Nephron (organoid): Measurements from ENCODE around the gene FGF11.

Experiments
- H3K27ac Mint-ChIP-seq, 3 experiments: 2 replicates each; pipeline ENCODE4 v1.8.0; 2020; ENCODE audit warnings: mixed read lengths in 3 of 3, mild to moderate bottlenecking in 2 of 3, moderate library complexity in 1 of 3
- H3K27me3 Mint-ChIP-seq: 2 replicates; pipeline ENCODE4 v1.8.0; 2021; ENCODE audit warnings: low read depth, mild to moderate bottlenecking, moderate library complexity, mixed read lengths
- H3K36me3 Mint-ChIP-seq: 2 replicates; pipeline ENCODE4 v1.8.0; 2020; ENCODE audit warnings: low read depth, mixed read lengths
- H3K4me1 Mint-ChIP-seq: 2 replicates; pipeline ENCODE4 v1.8.0; 2020; ENCODE audit warnings: mixed read lengths
- H3K4me3 Mint-ChIP-seq, 3 experiments: 2 replicates each; pipeline ENCODE4 v1.8.0; 2020; ENCODE audit warnings: mild to moderate bottlenecking in 3 of 3, mixed read lengths in 3 of 3, moderate library complexity in 2 of 3
- H3K9me3 Mint-ChIP-seq: 2 replicates; pipeline ENCODE4 v1.8.0; 2020; ENCODE audit warnings: mixed read lengths
- TF ChIP-seq, protein P1 (sequence below), 3 experiments: fragments of 200-600 bp; sonication (generic); IDR thresholded peaks; one replicate each; pipeline ENCODE4 v1.5.0; 2021; ENCODE audit warnings: antibody characterized with exemption in 3 of 3; ENCODE audit not compliant: unreplicated experiment in 3 of 3

The FGF11 gene

GRCh38 chr17:7459961-7460545 is 20.7 kb downstream of the FGF11 start:
- TF ChIP-seq, protein P1, sequence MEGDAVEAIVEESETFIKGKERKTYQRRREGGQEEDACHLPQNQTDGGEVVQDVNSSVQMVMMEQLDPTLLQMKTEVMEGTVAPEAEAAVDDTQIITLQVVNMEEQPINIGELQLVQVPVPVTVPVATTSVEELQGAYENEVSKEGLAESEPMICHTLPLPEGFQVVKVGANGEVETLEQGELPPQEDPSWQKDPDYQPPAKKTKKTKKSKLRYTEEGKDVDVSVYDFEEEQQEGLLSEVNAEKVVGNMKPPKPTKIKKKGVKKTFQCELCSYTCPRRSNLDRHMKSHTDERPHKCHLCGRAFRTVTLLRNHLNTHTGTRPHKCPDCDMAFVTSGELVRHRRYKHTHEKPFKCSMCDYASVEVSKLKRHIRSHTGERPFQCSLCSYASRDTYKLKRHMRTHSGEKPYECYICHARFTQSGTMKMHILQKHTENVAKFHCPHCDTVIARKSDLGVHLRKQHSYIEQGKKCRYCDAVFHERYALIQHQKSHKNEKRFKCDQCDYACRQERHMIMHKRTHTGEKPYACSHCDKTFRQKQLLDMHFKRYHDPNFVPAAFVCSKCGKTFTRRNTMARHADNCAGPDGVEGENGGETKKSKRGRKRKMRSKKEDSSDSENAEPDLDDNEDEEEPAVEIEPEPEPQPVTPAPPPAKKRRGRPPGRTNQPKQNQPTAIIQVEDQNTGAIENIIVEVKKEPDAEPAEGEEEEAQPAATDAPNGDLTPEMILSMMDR (IDR thresholded peaks at IDR 0.05; ENCODE audit: unreplicated experiment in 3 of 3): no peak
- Mint-ChIP-seq H3K9me3 (no peaks in the 10 kb centered on the region), H3K4me1 (peaks cover 11% of the 10 kb centered on the region), H3K27ac (peak overlapping the region in 1 of 3 experiments; percentile 29), H3K4me3 (peak overlapping the region; percentile 19 to 38 (median 34)), H3K27me3 (peaks cover 5% of the 10 kb centered on the region), H3K36me3 (peaks cover 28% of the 10 kb centered on the region)

DNA sequence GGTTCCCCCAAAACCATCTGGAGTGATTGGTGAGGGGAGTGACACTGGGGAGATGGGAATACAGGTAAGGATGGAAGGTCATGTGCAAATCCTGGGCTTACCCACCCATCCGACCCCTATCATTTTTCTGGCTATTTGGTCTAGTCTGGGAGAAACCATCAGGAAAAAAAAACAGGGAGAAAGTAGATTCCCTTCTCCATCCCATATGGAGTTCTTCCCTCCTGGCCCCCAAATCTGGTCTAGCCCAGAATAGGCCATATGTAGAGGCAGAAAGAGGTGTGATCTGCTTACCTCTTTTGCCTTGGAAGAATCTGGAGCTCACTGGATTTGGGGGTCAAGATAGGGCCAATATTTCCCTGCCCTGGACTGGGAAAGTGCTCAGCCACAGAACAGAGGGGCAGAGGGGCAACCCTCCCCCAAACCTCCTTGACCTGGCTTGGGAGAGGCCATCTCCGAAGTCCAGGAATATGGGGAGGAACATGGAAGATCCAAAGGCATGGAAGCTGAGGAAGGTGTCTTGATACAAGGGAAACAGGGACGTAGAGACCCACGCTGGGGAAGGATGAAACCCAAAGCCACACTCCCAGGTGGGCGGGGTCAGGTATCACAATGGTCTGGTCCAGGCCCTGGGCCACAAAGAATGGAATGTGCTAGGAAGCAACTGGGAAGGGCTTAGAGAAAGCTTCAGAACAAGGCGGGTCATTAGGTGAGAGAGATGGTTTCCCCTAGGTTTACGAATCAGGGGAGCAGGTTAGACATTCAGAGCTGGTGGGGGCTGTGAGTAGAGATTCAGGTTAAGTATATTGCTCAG is 21.7 kb downstream of the FGF11 start:
- Mint-ChIP-seq H3K9me3 (no peaks in the 10 kb centered on the region), H3K27me3 (peaks cover 5% of the 10 kb centered on the region), H3K4me3 (no peak overlapping the region), H3K4me1 (peaks cover 5% of the 10 kb centered on the region), H3K36me3 (peaks cover 26% of the 10 kb centered on the region), H3K27ac (peak overlapping the region in 1 of 3 experiments; percentile 66)
- TF ChIP-seq, protein P1 (IDR thresholded peaks at IDR 0.05; ENCODE audit: unreplicated experiment in 3 of 3): no peak

GRCh38 chr17:7462474-7463371 is 23.4 kb downstream of the FGF11 start:
- Mint-ChIP-seq H3K9me3 (no peaks in the 10 kb centered on the region), H3K4me3 (no peak overlapping the region), H3K36me3 (peaks cover 35% of the 10 kb centered on the region), H3K27ac (no peak overlapping the region), H3K27me3 (peaks cover 5% of the 10 kb centered on the region), H3K4me1 (peaks cover 13% of the 10 kb centered on the region)
- TF ChIP-seq, protein P1 (IDR thresholded peaks at IDR 0.05; ENCODE audit: unreplicated experiment in 3 of 3): no peak

DNA sequence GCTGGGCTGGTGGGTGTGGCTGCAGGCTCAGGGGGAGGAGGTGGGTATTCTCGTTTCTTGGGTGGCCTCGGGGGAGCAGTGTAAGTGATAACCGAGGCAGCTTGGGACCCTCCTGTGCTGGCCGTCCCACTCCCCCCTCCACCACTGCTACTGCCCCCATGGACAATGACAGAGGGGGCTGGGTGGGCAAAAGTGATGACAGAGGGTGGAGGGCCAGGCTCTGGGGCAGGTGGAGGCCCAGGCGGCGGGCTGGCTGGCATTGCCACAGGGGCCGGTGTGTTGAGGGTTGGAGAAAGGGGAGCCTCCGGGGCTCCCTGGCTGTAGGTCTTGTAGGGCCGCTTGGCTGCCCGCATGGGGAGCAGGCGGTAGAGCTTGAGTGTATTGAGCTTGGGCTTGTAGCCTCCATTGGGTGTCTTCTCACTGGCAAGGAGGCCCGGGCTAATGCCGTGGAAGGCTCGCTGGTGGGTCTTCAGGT is 24.1 kb downstream of the FGF11 start:
- Mint-ChIP-seq H3K27me3 (peaks cover 5% of the 10 kb centered on the region), H3K36me3 (peaks cover 35% of the 10 kb centered on the region), H3K4me3 (no peak overlapping the region), H3K27ac (no peak overlapping the region), H3K4me1 (peaks cover 13% of the 10 kb centered on the region), H3K9me3 (no peaks in the 10 kb centered on the region)
- TF ChIP-seq, protein P1 (IDR thresholded peaks at IDR 0.05; ENCODE audit: unreplicated experiment in 3 of 3): no peak

GRCh38 chr17:7464081-7464480 is 24.8 kb downstream of the FGF11 start:
- TF ChIP-seq, protein P1 (IDR thresholded peaks at IDR 0.05; ENCODE audit: unreplicated experiment in 3 of 3): no peak
- Mint-ChIP-seq H3K36me3 (peaks cover 35% of the 10 kb centered on the region), H3K27ac (no peak overlapping the region), H3K27me3 (peaks cover 5% of the 10 kb centered on the region), H3K4me3 (no peak overlapping the region), H3K4me1 (peaks cover 13% of the 10 kb centered on the region), H3K9me3 (no peaks in the 10 kb centered on the region)
